HCT116 (cell line): Measurements from ENCODE around the gene CLTC.

Experiments
- ATF3 ChIP-seq: IDR thresholded peaks from 2 replicates; pipeline ENCODE4 v1.6.1; 2012
- CTCF ChIP-seq, 3 experiments: fragments of 200-600 bp in 1 of 3; sonication (generic) in 1 of 3; IDR thresholded peaks in 2 of 3; conservative IDR thresholded peaks in 1 of 3; 2 replicates each; pipeline ENCODE4 v1.5.1; 2012 to 2017; ENCODE audit warnings: low read depth in 2 of 3, low read length in 2 of 3, antibody characterized with exemption in 1 of 3, borderline replicate concordance in 1 of 3, control low read depth in 1 of 3, mild to moderate bottlenecking in 1 of 3, mixed read lengths in 1 of 3, mixed run types in 1 of 3, moderate library complexity in 1 of 3; ENCODE audit not compliant: insufficient read depth in 1 of 3
- EGR1 ChIP-seq: IDR thresholded peaks from 2 replicates; pipeline ENCODE4 v1.6.1; 2012; ENCODE audit warnings: low read depth
- EZH2 ChIP-seq: fragments of 200-600 bp; sonication (generic); IDR thresholded peaks from 2 replicates; pipeline ENCODE4 v1.6.1; 2017; ENCODE audit warnings: antibody characterized with exemption, mixed run types
- EZH2phosphoT487 ChIP-seq: fragments of 200-600 bp; IDR thresholded peaks from 2 replicates; pipeline ENCODE4 v1.6.1; 2018; ENCODE audit warnings: antibody characterized with exemption, borderline replicate concordance
- JUND ChIP-seq: IDR thresholded peaks from 2 replicates; pipeline ENCODE4 v1.6.1; 2012
- POLR2A ChIP-seq: IDR thresholded peaks from 2 replicates; pipeline ENCODE4 v1.7.0; 2011; ENCODE audit warnings: borderline replicate concordance; ENCODE audit not compliant: insufficient read depth, insufficient read length; ENCODE audit errors: extremely low read depth
- POLR2AphosphoS5 ChIP-seq: IDR thresholded peaks from 2 replicates; pipeline ENCODE4 v1.6.1; 2011; ENCODE audit warnings: mild to moderate bottlenecking, low read depth, low read length, moderate library complexity
- SP1 ChIP-seq: IDR thresholded peaks from 2 replicates; pipeline ENCODE4 v1.6.1; 2012; ENCODE audit warnings: low read depth
- SRF ChIP-seq: IDR thresholded peaks from 2 replicates; pipeline ENCODE4 v1.6.1; 2012; ENCODE audit warnings: low read depth
- ZNF274 ChIP-seq: fragments of 200-500 bp; sonication (Bioruptor generic); IDR thresholded peaks from 2 replicates; pipeline ENCODE4 v1.6.1; 2014; ENCODE audit warnings: mild to moderate bottlenecking, low read depth, low read length, inconsistent platforms

DNA sequence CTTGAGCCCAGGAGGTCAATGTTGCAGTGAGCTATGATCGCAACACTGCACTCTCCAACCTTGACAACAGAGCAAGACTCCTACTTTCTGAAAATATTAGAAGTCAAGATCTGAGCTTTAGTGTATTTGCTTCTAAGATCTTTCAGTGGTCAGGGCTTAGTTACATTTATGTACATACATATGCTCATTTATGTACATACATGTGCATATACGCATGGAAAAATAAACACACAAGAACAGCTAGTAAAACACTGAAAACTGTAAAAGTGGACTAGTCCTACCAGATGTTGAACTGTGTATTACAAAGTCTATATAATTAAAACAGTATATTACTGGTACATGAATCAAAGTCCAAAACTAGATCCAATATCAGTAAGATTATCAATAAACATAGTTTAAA is 59.2 kb downstream of the CLTC start:
- TF ChIP-seq POLR2A (no peak), POLR2AphosphoS5 (no peak), CTCF (IDR thresholded peaks at IDR 0.05 in 2 of 3, conservative IDR thresholded peaks at IDR 0.05 in 1 of 3; ENCODE audit: borderline replicate concordance in 1 of 3, insufficient read depth in 1 of 3, low read depth in 2 of 3, low read length in 2 of 3) (no peak), SRF (no peak), ATF3 (no peak), EZH2 (no peak), EZH2phosphoT487 (no peak), ZNF274 (no peak), JUND (no peak), SP1 (no peak), EGR1 (no peak)
